ENCODE data around the gene ARNT2. TPM values are rescaled to one million over a fixed set of nuclear protein-coding genes. Genes with fewer than 3 reads are reported as not detected.

The ARNT2 gene
- total RNA-seq, 4 donors from 2014 or later: 1.8 to 5.1 (median 3.6) TPM

GRCh38 chr15:80455668-80456442 is 51.7 kb downstream of the ARNT2 start:
- DNase-seq (ENCODE audit: low spot score in 2 of 2): no peak
- WGBS: 22% methylated on average over 17 of the region's 17 CpGs
- H3K27ac ChIP-seq: no peak overlapping the region
- H3K36me3 ChIP-seq: no peaks in the 10 kb centered on the region
- TF ChIP-seq, protein P1, sequence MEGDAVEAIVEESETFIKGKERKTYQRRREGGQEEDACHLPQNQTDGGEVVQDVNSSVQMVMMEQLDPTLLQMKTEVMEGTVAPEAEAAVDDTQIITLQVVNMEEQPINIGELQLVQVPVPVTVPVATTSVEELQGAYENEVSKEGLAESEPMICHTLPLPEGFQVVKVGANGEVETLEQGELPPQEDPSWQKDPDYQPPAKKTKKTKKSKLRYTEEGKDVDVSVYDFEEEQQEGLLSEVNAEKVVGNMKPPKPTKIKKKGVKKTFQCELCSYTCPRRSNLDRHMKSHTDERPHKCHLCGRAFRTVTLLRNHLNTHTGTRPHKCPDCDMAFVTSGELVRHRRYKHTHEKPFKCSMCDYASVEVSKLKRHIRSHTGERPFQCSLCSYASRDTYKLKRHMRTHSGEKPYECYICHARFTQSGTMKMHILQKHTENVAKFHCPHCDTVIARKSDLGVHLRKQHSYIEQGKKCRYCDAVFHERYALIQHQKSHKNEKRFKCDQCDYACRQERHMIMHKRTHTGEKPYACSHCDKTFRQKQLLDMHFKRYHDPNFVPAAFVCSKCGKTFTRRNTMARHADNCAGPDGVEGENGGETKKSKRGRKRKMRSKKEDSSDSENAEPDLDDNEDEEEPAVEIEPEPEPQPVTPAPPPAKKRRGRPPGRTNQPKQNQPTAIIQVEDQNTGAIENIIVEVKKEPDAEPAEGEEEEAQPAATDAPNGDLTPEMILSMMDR (IDR thresholded peaks at IDR 0.05): peak; percentile 82 to 87
- no peak for TF ChIP-seq POLR2AphosphoS5 (IDR thresholded peaks at IDR 0.05)
- no peak for TF ChIP-seq EP300 (IDR thresholded peaks at IDR 0.05)
- no peaks in the 10 kb centered on the region for H3K27me3 ChIP-seq
- H3K4me3 ChIP-seq: no peak overlapping the region
- H3K4me1 ChIP-seq: peaks cover 7% of the 10 kb centered on the region
- no peaks in the 10 kb centered on the region for H3K9me3 ChIP-seq

DNA sequence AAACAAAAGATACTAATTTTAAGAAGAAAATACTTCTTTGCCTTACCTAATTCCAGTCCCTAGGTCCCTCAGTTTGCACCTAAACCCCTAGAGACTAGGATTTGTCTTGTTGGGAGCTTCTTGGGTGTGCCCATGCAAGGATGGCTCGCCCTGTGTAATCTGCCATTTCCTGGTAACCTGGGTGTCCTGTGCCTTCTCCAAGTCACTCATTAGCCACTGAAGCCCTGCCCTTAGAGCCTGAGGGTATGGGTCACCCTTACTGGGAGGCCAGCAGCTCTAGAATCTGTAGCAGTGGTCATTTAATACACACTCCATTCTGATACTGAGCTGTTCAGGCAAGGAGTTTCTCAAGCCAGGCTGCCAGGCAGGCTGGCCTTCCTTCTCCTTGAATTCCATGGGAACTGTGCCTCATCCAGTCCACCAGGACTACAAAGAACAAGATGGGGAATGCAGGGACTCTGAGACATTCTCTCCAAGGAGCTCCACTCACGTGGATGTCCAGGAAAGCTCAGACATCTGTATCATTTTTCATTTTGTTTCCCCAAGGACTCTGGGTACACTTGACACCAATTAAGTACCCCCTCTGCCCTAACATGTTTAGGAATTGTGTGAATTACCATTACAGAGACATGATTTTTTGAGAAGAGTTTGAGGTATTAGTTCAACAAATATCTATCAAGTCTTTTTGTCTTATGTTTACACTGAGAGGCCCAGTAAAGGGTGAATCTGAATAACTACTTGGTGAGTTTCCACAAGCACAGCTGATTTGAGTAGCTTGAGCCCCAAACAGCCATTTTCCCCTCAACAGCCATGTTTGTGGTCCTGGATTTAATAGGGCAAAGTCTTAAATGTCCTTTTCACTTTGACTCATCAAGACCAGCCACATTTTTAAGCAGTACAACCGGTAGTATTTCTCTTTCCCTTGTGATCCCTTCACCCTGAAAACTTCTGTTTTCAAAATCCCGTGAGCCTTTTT is 52.6 kb downstream of the ARNT2 start:
- WGBS: 62% methylated on average over 4 of the region's 4 CpGs
- peaks cover 7% of the 10 kb centered on the region for H3K4me1 ChIP-seq

GRCh38 chr15:80457896-80458295 is 53.7 kb downstream of the ARNT2 start:
- Histone ChIP-seq H3K27ac (no peak overlapping the region), H3K4me1 (peaks cover 7% of the 10 kb centered on the region), H3K9me3 (no peaks in the 10 kb centered on the region), H3K27me3 (no peaks in the 10 kb centered on the region), H3K4me3 (no peak overlapping the region), H3K36me3 (no peaks in the 10 kb centered on the region)
- 94% methylated on average over 3 of the region's 3 CpGs for WGBS
- TF ChIP-seq, protein P1 (IDR thresholded peaks at IDR 0.05): no peak
- TF ChIP-seq EP300 (IDR thresholded peaks at IDR 0.05) (no peak), POLR2A (IDR thresholded peaks at IDR 0.05) (no peak), POLR2AphosphoS5 (IDR thresholded peaks at IDR 0.05) (no peak)
- DNase-seq (ENCODE audit: low spot score in 2 of 2): no peak

More for the DNA sequence above, 52.6 kb downstream of the ARNT2 start:
- no peaks in the 10 kb centered on the region for H3K27me3 ChIP-seq
- H3K27ac ChIP-seq: no peak overlapping the region
- no peak for DNase-seq (ENCODE audit: low spot score in 2 of 2)
- no peaks in the 10 kb centered on the region for H3K9me3 ChIP-seq
- TF ChIP-seq POLR2A (IDR thresholded peaks at IDR 0.05) (no peak), POLR2AphosphoS5 (IDR thresholded peaks at IDR 0.05) (no peak), EP300 (IDR thresholded peaks at IDR 0.05) (no peak)
- TF ChIP-seq, protein P1 (IDR thresholded peaks at IDR 0.05): no peak
- H3K36me3 ChIP-seq: no peaks in the 10 kb centered on the region
- no peak overlapping the region for H3K4me3 ChIP-seq

- Histone ChIP-seq H3K27me3 (no peaks in the 10 kb centered on the region), H3K27ac (no peak overlapping the region), H3K36me3 (no peaks in the 10 kb centered on the region), H3K9me3 (no peaks in the 10 kb centered on the region), H3K4me3 (no peak overlapping the region), H3K4me1 (peaks cover 7% of the 10 kb centered on the region)
- 100% methylated on average over 2 of the region's 2 CpGs for WGBS
- DNase-seq (ENCODE audit: low spot score in 2 of 2): no peak
- TF ChIP-seq, protein P1 (IDR thresholded peaks at IDR 0.05): no peak
- TF ChIP-seq POLR2AphosphoS5 (IDR thresholded peaks at IDR 0.05): no peak
- TF ChIP-seq POLR2A (IDR thresholded peaks at IDR 0.05): no peak
- no peak for TF ChIP-seq EP300 (IDR thresholded peaks at IDR 0.05)
These were observed 54.4 kb downstream of the ARNT2 start for GRCh38 chr15:80458580-80458979.

- Histone ChIP-seq H3K4me3 (no peak overlapping the region), H3K27me3 (no peaks in the 10 kb centered on the region), H3K36me3 (no peaks in the 10 kb centered on the region), H3K27ac (no peak overlapping the region), H3K9me3 (no peaks in the 10 kb centered on the region), H3K4me1 (peaks cover 7% of the 10 kb centered on the region)
- TF ChIP-seq POLR2AphosphoS5 (IDR thresholded peaks at IDR 0.05) (no peak), EP300 (IDR thresholded peaks at IDR 0.05) (no peak), POLR2A (IDR thresholded peaks at IDR 0.05) (no peak)
- TF ChIP-seq, protein P1 (IDR thresholded peaks at IDR 0.05): no peak
- DNase-seq (ENCODE audit: low spot score in 2 of 2): no peak
- WGBS: 86% methylated on average over 6 of the region's 6 CpGs
These were observed 55.2 kb downstream of the ARNT2 start for GRCh38 chr15:80459380-80459779.
